Inflammatory macrophage (primary cell): ENCODE measurements around the gene PBX1.

ENCODE experiments used
- DNase-seq, 2 donors: peaks; one replicate each; pipeline ENCODE4 v3.0.0-alpha.2; 2020 to 2022

PBX1 gene

DNA sequence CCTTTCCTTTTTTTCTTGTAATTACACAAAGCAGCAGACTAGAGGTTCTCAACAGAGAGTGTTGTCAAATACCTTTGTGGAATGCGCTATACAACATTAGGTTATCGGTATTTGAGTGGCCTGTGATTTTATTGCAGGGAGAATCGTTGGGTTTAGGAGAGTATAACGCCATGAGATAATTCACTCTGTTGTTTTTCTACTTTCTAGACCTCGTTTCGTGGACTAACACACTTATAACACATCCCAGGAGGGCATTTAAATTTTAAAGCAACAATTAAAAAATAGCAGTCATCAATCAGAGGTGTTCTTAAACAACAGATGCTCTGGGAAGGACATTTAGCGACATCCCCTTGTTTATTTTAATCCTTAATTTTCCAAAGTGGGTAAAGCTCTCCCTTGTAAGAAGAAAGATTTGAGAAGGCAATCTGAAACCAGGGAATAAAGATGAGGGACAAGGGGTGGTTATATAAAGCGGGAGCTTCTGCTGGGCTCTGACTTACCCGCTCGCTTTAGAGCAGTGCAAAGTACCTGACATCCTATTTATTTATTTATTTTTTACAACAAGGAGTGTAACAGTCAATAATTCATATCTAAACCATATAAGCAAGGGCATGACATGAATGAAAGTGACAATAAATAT lies 4.9 kb downstream of the PBX1 start:
- no peak for DNase-seq

DNA sequence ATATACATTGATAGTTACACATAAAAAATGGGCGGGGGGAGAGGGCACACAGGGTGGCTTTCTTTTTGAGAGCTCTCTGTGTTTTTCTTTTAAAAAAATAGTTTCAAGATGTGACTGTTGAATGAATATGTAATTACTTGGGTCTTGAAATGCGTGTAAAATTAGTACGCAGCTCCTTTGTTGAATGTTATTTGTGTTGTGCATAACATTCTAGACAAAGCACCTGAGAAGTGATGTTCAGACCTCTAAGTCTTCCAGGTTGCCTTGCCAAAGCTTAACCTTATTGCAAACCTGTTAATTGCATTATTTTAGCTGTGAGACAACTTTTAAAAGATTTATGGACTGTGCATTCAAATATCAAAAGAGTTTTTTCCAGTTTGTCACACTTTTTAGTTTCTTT lies 5.4 kb downstream of the PBX1 start:
- DNase-seq = no peak

DNA sequence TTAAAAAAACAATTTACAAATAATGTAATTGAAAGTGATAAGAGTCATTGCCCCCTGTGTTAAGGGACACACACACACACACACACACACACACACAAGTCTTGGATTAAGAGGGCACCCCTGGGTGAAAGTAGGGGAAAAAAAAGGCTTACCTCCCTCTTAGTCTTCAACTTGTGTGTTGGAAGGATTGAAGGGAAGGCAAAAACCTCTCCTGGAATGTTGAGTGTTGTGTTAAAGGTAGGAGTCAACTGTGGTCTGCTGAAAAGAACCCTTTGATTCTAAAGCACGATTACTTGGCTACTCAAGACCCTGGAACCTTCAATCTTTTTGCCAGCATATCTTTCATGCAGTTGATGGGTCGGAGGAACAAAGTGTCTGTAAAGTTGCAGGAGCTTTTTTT lies 6.4 kb downstream of the PBX1 start:
- no peak for DNase-seq

DNA sequence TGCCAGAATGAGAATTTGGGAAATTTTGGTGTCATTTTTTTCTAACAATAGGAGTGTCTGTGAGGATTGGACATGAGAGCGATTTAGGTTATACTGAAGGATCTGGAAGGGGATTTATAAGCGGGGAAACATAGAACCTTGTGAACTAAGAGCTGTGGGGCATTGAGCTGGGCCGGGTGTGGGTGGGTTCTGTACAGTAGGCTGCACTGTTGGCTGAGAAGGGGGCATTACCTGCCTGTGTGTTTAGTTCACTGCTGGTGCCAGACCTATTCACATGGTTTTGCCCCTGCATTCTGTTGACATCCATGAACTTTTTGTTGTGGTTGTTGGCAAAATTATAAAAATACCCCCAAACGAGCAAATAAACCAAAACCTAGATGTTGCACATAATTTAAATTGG lies 8.8 kb downstream of the PBX1 start:
- no peak for DNase-seq

DNA sequence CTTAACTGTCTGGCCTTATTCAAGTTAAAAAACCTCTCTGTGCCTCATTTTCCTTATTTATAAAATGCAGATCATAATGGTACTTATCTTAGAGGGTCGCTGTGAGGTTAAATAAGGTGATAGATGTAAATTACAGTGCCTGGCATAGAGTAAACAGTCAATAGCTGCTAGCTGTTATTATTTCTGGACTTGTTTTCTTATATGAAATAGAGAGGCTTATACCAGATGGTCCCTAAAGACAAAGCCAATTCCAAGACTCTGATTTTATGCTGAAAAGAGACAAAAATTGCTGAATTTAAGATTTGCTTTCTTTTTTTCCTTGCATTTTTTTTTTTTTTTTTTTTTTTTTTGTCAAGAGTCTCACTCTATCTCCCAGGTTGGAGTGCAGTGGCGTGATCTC lies 10.3 kb downstream of the PBX1 start:
- DNase-seq = no peak

DNA sequence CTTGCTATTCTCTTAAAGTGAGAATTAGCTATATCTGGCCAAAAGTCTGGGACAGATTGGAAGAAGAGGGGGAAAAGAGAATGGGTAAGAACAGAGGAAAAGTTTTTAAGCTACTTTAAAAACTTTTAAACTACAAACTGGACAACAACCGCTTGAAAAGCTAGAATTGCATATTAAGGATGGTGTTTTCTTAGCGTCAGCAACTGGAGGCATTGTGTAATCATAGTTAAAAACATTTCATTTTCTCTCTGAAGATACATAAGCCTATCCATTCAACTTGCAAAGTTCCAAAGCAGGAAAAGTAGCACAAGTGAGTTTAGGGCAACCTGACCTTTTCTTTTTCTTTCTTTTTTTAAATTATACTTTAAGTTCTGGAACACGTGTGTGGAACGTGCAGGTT lies 10.9 kb downstream of the PBX1 start:
- DNase-seq = no peak

DNA sequence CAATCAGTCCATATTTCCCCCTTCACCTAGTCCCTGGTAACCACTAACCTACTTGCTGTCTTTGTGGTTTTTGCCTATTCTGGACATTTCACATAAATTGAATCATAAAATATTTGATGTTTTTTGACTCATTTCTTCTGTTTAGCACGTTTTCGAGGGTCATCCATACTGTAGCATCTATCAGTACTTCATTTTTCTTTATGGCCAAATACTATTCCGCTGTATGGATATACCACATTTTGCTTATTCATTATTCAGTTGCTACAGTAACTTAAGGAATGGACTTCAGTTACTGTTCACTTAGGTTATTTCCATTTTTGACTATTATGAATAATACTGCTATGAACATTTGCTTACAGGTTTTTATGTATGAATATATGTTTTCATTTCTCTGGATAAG lies 12.3 kb downstream of the PBX1 start:
- DNase-seq = no peak

DNA sequence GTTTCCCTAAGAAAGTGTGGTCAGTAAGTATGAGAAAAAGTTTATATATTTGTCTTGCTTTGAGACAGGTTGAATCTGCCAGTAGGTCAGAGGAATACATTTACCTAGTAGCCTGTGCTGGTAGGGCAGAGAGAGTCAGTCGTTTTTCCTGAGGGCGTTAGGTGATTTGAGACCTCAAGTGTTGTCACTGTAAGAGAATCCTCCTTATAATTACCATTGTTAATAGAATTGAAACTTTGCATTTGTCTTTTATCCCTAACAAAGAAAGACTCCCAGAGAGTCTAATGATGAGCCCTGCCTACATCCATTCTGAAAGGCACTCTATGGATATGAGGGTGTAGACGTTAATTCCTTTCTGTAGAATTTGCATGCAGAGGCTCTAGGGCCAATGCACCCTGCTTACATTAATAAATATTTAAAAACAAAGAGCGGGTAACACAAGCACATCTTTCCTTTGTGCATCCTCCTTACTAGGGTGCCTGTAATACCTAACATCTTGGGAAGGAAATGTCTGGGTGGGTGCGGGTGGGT lies 16.4 kb downstream of the PBX1 start:
- DNase-seq = no peak

DNA sequence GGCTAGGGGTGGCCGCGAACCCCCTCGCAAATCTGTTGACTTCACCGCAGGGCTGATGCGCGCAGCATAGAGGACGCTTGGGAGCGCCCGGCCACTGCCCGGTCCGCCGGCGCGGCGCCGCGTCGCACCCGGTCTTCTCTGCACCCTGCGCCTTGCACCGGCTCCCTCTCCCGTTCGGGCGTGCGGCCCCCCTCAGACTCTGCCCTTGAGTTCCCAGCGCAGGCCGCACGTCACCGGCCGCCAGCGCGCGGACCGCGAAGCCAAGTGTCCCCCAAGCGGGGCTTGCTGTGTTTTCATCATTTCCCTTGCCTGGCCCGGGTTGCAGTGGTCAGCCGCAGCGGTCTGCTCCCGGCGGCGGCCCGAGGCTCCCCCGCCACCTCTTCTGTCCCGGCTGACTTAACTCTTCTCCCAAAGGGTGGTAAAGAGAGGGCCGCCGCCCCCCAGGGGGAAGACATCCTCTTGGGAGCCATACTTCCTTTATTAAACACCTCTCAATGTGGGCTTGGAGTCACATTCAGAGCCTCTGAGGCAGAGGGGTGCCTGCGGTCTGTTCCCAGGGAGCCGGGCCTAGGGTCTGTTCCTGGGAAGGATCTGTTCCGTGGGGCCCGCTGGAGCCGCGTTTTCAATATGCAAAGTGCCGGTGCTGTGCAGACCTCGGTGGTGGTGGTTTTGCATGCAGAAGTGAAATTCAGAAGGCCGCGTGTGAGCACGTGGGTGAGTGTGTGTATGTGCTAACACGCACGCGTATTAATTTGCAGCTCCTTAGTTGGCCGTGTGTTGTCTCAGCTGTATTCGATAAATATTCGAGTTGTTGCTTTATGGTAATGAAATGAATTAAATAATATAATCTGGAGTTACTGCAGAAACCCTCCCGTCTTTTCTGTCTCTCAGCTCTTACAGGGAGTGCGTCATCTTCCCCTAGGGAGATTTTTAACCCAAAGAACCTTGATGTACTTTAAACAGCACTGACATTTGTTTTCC lies 17.6 kb downstream of the PBX1 start:
- no peak for DNase-seq

DNA sequence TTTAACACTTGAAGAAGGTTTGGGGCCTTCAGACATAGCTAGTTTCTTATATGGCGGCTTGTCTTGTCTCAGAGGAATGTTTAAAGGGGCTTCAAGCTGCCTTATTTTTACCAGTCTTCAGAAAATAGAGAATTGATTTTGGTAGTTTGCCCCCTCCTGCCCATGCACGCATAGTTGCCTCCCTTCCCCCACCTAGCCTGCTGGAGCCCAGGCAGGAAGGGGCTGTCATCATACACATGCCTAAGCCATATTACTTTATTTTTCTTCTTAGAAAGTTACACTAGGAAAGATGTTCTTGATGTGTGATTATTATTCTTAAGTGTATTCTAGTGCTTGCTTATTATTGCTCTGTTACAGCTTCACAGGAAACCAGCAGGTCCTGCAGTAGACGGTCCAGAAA lies 18.3 kb downstream of the PBX1 start:
- no peak for DNase-seq

DNA sequence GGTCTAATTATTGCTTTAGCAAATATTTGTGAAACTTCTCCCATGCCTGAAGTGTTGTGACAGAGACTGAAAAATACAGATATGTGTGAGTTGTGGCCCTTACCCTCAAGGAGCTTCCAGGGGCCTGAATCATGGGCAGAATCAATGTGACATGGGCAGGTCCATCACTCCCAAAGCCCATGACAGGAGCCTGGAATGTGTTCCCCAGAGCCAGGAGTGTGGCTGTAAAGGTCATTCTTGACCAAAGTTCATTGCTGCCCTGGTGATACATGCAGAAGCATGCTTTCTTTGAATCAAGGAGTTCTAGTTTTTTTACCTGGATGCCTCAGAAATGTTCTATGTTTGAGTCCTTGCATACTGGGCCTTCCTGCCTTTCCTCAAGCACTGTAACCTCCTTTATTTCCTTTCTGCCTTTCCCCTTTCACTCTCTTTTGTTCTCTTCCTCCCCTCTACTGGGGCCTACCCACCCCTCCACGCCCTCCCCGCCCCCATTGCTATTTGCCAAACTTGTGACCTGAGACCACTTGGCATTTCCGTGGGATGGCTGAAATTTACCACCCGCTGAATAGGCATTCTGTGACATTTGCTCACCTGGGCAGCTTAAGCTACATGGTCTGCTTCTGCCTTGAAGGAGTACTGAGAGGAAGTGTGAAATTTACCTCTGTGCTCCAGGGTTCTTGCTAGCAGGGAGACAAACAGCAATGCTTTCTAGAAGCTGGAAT lies 19.7 kb downstream of the PBX1 start:
- DNase-seq = no peak

DNA sequence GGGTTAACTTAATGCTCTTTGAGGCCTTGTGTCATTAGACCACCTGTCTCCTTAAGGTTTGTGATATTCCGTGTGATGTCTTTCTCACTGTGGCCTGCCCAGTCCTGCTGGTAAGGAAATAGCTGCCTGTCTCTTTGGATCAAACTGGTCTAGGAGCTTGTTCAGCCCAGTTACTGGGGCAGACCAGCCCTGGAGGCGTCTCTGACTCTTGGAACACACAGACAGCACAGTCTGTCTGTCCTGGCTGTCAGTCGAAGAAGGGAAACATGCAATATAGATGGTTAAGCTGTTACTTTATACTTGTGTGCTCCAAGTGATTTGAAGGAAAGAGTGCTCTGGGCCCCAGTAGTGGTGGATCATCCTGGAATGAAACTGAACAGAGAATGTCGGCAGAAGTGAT lies 20.4 kb downstream of the PBX1 start:
- DNase-seq = no peak

DNA sequence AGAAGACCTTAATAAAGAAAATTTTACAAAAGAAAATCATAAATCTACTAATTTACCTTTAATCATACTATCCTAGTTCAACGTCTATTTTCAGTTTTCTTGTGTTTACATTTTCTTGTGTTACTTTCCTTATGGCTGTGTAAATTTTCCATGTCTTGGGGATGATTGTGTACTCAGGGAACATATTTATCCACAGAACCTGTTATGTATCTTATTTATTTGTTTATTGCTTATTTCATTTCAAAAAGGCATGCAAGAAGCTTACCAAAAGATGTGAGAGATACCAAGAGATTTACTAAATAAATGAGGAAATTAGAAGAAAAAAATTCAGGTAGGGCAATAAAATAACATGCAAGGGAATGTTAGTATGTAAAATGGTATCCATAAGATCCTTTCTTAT lies 22.8 kb downstream of the PBX1 start:
- no peak for DNase-seq

DNA sequence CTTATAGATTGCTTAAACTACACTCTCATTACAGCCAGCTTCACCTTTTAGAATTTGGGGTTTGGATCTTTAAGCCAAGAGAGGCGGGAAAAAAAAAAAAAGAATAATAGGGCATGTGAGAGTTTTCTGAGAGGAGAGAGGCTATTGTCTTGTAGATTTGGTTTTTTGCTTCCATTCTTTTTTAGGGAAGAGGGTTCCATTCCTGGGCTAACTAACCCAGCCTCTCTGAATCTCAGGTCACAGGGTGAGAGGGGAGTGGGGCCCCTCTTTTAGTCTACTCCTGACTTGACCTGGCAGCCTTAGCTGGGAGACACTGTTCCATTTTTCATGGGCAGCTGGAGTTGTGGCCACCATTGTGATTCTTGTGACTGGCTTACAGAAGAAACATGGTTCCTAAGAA lies 24.2 kb downstream of the PBX1 start:
- no peak for DNase-seq

DNA sequence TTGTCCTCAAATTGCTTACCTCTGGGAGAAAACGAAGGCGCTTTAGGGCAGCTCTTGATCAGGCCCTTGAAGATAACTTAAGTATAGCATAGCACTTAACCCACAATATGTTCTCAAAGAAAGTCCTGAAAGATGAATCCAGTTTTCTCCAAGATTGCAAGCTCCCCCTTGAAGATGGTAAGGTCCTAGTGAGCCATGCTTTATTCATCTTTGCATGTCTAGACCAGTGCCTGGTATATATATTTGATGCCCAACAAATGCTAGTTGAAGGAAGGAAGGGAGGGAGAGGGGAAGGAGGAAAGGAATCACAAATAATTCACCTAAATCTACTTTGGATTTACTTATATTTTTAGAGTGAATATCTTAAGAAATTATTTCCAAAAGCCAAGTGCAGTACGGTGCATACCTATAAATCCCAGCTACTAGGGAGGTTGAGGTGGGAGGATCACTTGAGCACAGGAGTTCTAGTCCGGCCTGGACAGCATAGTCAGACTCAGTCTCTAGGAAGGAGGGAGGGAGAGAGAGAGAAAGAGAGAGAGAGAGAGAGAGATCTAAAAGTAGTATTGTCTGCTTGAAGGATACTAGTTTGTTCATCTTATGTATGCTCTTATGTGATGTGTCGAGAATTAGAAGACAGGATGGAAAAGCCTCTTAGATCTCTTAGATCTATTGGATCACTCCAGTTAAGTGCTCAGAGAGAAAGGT lies 25.0 kb downstream of the PBX1 start:
- DNase-seq = no peak

DNA sequence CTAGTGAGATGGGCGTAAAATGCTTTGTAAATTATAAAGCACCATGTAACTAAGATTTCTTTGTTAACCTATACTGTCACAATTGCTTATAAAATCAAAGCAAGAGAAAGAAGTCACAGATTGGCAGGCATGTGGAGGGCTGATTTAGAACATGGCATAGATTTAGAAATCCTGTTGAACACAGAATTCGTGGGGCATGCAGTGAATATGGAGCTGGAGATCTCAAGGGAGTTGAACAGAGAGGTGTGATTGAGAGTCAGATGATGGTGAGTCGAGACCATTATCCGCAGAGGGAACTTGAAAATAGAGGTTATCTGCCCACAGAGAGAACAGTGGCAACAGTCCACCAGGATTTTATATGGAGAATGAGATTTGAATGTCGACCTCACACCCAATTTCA lies 27.6 kb downstream of the PBX1 start:
- no peak for DNase-seq

DNA sequence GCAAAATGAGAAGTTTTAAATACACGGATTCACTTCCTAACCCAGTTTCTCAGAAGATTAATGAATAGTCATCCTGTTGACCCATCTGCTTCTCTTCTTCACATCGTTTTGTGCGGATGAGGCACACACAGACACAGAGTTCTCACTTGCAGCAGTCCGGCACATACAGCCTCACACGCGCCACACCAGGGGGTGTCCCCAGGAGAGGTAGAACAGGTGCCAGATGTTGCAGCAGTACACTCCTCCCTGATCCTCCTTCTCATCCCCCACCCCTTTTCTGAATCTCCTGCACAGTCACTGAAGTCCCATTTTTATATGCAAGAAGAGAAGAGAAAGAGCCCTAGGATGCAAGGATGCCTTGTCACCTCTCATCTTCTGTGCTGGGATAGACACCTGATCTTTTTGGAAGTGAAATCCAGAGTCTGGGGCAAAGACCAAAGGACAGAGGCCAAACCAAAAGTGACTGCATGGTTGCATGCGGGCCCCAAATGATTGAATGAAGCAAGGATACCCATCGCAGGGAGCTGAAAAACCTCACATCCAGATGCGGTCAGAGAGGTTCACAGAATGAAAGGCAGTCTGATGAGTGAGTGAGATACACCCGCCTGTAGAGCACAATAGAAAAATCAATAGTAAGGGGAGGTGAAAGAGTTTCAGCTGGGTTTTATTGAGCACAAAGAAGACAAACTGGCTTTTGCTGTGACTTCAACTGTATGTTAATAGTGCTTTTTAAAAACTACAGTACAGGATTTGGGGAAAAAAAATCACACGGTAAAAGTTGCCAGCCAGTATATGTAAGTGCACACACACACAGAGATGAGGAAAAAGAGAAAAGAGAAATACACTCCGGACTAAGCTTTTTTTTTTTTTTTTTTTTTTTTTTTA lies 28.9 kb downstream of the PBX1 start:
- no peak for DNase-seq

DNA sequence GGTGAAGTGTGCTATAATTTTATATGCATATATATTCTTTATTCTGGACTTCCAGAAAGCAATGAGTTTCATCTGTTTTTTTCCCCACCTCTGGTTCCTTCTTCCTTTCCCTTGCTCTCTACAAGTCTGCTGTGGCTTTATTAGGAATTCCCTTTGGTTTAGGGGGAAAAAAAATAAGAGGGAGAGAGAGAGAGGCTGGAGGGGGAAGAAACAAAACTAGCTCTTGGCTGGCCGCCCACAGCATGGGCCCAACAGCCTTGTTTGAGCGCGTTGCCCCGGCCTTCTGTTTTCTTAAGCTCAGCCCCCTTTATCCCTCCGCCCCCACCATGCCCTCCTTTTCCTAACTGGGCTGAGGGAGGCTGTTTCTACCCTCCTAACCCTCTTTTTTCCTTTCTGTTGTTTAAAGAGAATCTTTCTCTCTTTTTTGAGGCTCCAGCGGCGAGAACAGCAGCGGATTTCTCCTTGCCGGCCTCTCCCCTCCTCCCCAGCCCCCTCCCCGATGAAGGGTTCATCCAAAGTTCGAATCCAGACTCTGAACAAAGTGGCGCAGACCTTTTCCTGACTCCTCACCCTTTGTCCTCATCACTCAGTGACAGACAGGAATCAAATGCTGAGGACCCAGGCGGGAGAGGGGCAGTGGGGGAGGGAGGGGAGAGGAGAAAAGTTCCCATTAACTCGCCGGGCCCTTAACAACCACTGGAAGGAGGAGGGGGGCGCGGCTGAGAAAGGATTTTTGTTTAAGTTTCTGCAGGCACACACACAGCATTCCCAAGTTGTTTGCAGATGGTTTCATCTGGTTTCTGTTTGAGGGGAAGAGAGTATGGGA lies 29.7 kb downstream of the PBX1 start:
- DNase-seq = no peak

DNA sequence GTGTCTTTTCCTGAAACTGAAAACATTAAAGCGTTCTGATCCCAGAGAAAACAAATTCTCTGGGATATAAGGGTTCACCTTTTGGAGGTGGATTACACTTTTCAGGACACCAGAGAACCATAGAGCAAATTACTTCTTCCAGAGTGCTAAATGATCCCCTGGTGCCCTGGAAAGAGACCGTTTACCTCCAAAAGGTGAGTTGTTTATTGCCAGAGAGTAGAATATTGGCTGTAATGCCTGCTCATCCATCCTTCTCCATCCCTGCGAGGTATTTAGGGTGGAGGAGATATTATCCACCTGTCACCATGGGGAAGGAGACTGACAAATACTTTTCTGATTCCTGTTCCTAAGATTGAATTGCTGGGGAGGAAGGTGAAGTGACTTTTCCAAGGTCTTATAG lies 30.4 kb downstream of the PBX1 start:
- no peak for DNase-seq

DNA sequence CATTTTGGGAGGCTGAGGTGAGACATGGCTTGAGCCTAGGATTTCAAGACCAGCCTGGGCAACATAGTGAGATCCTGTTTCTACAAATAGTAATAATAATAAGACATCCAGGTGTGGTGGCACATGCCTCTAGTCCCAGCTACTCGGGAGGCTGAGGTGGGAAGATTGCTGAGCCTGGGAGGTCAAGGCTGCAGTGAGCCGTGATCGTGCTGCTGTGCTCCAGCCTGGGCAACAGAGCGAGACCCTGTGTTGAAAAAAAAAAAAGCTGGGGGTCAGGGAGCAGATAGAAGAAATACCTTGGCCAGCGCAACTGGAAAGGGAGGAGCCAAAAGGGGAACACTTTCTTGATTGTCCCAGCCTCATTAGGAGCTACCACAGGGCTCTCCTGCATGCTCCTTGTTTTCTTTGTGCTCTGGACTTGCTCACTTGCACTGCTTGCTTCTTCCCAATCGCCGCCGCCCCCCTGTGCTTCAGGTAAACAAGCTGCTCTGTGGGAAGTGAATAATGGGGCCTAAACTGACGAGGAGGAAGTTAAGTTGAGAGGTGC lies 31.1 kb downstream of the PBX1 start:
- no peak for DNase-seq
